K562 (cell line): Measurements from ENCODE around the gene TTLL12. TPM values are rescaled to one million over a fixed set of nuclear protein-coding genes. Genes with fewer than 3 reads are reported as not detected.

Experiments
- ATAC-seq: fragments of 200-7000 bp; cut with Tn5 transposase; 3 replicates; pipeline ENCODE4 v1.9.1; 2020; ENCODE audit warnings: moderate library complexity
- BruUV-seq: library from RNA; stranded (reverse); fragments of 400-500 nt; replicated peaks from 2 replicates; lab custom pipeline; 2021; lab: Mats Ljungman, UMichigan
- CTCF ChIA-PET: fragments of 300-600 bp; formaldehyde crosslinking; extraction: SDS; loops from one replicate; lab custom pipeline; 2021; ENCODE audit warnings: low intra/inter-chr PET ratio; lab: Yijun Ruan, JAX
- POLR2A ChIA-PET: fragments of 300-600, 350-650 bp; sonication (Branson Sonifier 250); formaldehyde crosslinking; extraction: SDS; loops from one replicate; lab custom pipeline; 2021; ENCODE audit warnings: antibody characterized with exemption, inconsistent platforms; lab: Yijun Ruan, JAX
- DNase-seq, 4 experiments: peaks; one replicate each; pipeline versions ENCODE4 v3.0.0 to v3.0.0-alpha.2; 2011 to 2018; ENCODE audit warnings: low spot score in 3 of 4, mixed read lengths in 3 of 4; ENCODE audit errors: extremely low read depth in 1 of 4
- FAIRE-seq: peaks from 2 replicates; lab custom pipeline; 2011; peaks lifted over from hg19 to GRCh38; lab: Jason Lieb, UNC
- H2AFZ ChIP-seq: 2 replicates; pipeline ENCODE4 v1.6.0; 2011; ENCODE audit warnings: low read depth, low read length, control low read depth, inconsistent platforms
- H3K27ac ChIP-seq: fragments of 200-600 bp; 3 replicates; pipeline ENCODE4 v1.8.0; 2011; ENCODE audit warnings: low read depth, mild to moderate bottlenecking, control low read depth, inconsistent platforms, low read length, moderate library complexity, mixed read lengths; ENCODE audit errors: extremely low read depth
- H3K27me3 ChIP-seq, 2 experiments: fragments of 300-600 bp in 1 of 2; 2 replicates in 1 of 2; 3 replicates in 1 of 2; pipeline versions ENCODE4 v1.6.0 to v1.8.0; 2011; ENCODE audit warnings: inconsistent platforms in 2 of 2, low read length in 2 of 2, mild to moderate bottlenecking in 1 of 2, mixed read lengths in 1 of 2, moderate library complexity in 1 of 2; ENCODE audit not compliant: control insufficient read depth in 2 of 2, insufficient read depth in 2 of 2
- H3K36me3 ChIP-seq: fragments of 300-600 bp; 3 replicates; pipeline ENCODE4 v1.8.0; 2011; ENCODE audit warnings: mild to moderate bottlenecking, low read length, inconsistent platforms; ENCODE audit not compliant: control insufficient read depth, insufficient read depth
- H3K4me1 ChIP-seq, 2 experiments: fragments of 200-600 bp in 1 of 2; replicated peaks in 1 of 2; 2 replicates in 1 of 2; 3 replicates in 1 of 2; pipeline versions ENCODE4 v1.5.1 to v1.8.0; 2011; ENCODE audit warnings: inconsistent platforms in 2 of 2, low read length in 2 of 2, mild to moderate bottlenecking in 1 of 2, mixed read lengths in 1 of 2, moderate library complexity in 1 of 2; ENCODE audit not compliant: control insufficient read depth in 2 of 2, insufficient read depth in 2 of 2
- H3K4me2 ChIP-seq: 2 replicates; pipeline ENCODE4 v1.6.1; 2011; ENCODE audit warnings: low read length, control low read depth, inconsistent platforms, mixed read lengths; ENCODE audit not compliant: insufficient read depth
- H3K4me3 ChIP-seq: fragments of 200-600 bp; sonication (generic), shearing (Covaris generic); 2 replicates; pipeline ENCODE4 v1.5.1; 2016; ENCODE audit warnings: control low read depth, inconsistent platforms
- H3K79me2 ChIP-seq: fragments of 200-600 bp; 3 replicates; pipeline ENCODE4 v1.8.0; 2011; ENCODE audit warnings: low read length, inconsistent platforms; ENCODE audit not compliant: control insufficient read depth, insufficient read depth
- H3K9ac ChIP-seq, 2 experiments: 2 replicates each; pipeline versions ENCODE4 v1.6.0 to v1.6.1; 2011; ENCODE audit warnings: low read depth in 2 of 2, low read length in 2 of 2, control low read depth in 1 of 2, inconsistent platforms in 1 of 2, mild to moderate bottlenecking in 1 of 2, mixed read lengths in 1 of 2; ENCODE audit not compliant: insufficient read depth in 1 of 2
- H3K9me1 ChIP-seq: one replicate; pipeline ENCODE4 v1.6.0; 2011; ENCODE audit warnings: inconsistent platforms, mild to moderate bottlenecking, low read length, moderate library complexity; ENCODE audit not compliant: control insufficient read depth, insufficient read depth
- H3K9me3 ChIP-seq: replicated peaks from 2 replicates; pipeline ENCODE4 v1.5.1; 2011; ENCODE audit warnings: low read depth, low read length, inconsistent platforms; ENCODE audit not compliant: control insufficient read depth, insufficient read depth
- H4K20me1 ChIP-seq: replicated peaks from 2 replicates; pipeline ENCODE4 v1.6.1; 2011; ENCODE audit warnings: low read length, inconsistent platforms, mixed read lengths; ENCODE audit not compliant: control insufficient read depth, insufficient read depth
- ARNT ChIP-seq, 2 experiments: fragments of 450-650 bp; IDR thresholded peaks; 2 replicates each; pipeline ENCODE4 v1.6.1; 2016; ENCODE audit warnings: mild to moderate bottlenecking in 1 of 2
- FOS ChIP-seq: IDR thresholded peaks from 3 replicates; pipeline ENCODE4 v1.6.1; 2011; ENCODE audit not compliant: insufficient read length; ENCODE audit errors: extremely low read depth
- FOXM1 ChIP-seq, 2 experiments: fragments of 450-650 bp in 1 of 2; sonication (generic) in 1 of 2; formaldehyde crosslinking in 1 of 2; IDR thresholded peaks; 2 replicates each; pipeline versions ENCODE4 v1.6.1 to v1.9.0; 2017 to 2022; ENCODE audit warnings: low read depth in 2 of 2, mild to moderate bottlenecking in 2 of 2, missing genetic modification reagents in 1 of 2, moderate library complexity in 1 of 2
- POLR2G ChIP-seq: fragments of 200-400 bp; formaldehyde crosslinking; IDR thresholded peaks from 2 replicates; pipeline ENCODE4 v1.6.1; 2017; ENCODE audit warnings: low read depth, mild to moderate bottlenecking, antibody characterized with exemption, low read length, moderate library complexity
- RBM15 ChIP-seq: fragments of 200-400 bp; formaldehyde crosslinking; IDR thresholded peaks from 2 replicates; pipeline ENCODE4 v1.6.1; 2018; ENCODE audit warnings: mild to moderate bottlenecking, low read length, moderate library complexity; ENCODE audit not compliant: insufficient read depth
- ZBTB17 ChIP-seq: fragments of 450-650 bp; formaldehyde crosslinking; IDR thresholded peaks from 2 replicates; pipeline ENCODE4 v1.4.0; 2020; ENCODE audit warnings: mild to moderate bottlenecking
- ZNF184 ChIP-seq: sonication (generic); formaldehyde crosslinking; IDR thresholded peaks from 2 replicates; pipeline ENCODE4 v1.5.0; 2020; ENCODE audit warnings: missing genetic modification reagents
- ZNF551 ChIP-seq: fragments of 250-450 bp; sonication (Bioruptor Pico); IDR thresholded peaks from 2 replicates; pipeline ENCODE4 v1.5.0; 2021; ENCODE audit warnings: mild to moderate bottlenecking, moderate library complexity
- WGBS: fragments of 100-300 bp; shearing (Covaris generic); methylation state at CpG from one replicate; pipeline ENCODE4 v1.1.6; 2016; ENCODE audit warnings: low coverage, mixed read lengths; ENCODE audit not compliant: insufficient coverage; ENCODE audit errors: missing lambda C conversion rate; 5-methylcytosine and 5-hydroxymethylcytosine counted together
- in situ Hi-C: fragments of 300-500 bp; cut with MboI; formaldehyde crosslinking; loops from 4 replicates; pipeline ENCODE4 v1.15.0; 2018; ENCODE audit warnings: inconsistent platforms, mixed read lengths
- intact Hi-C: fragments of 100-400 bp; cut with micrococcal nuclease; formaldehyde crosslinking; loops from 2 replicates; pipeline ENCODE4 v1.14.2; 2022
- polyA plus RNA-seq, 8 experiments: library from polyadenylated mRNA; depleted of rRNA in 4 of 8; stranded (reverse) in 5 of 8; unstranded in 3 of 8; fragments of >200 nt; fragmentation: Nextera tagmentation in 2 of 8; fragmentation: Illumina TruSeq in 1 of 8; extraction: Ambion mirVana in 2 of 8; extraction: Trizol in 1 of 8; gene quantifications; 2 replicates each; pipeline versions ENCODE4 v1.2.1 to v1.2.3, GENCODE V29; 2011 to 2014; ENCODE audit warnings: inconsistent platforms in 1 of 8, missing spikeins in 1 of 8
- total RNA-seq, 7 experiments: library from RNA; depleted of rRNA in 6 of 7; stranded (reverse); fragments of >200 nt in 6 of 7; fragmentation: Illumina TruSeq in 2 of 7; extraction: Trizol in 2 of 7; gene quantifications; 2 replicates each; pipeline versions ENCODE4 v1.2.1 to v1.2.3, GENCODE V29; 2011 to 2021; ENCODE audit warnings: low replicate concordance in 1 of 7
- TF ChIP-seq, protein P1 (sequence below): fragments of 250-450 bp; sonication (Bioruptor Pico); IDR thresholded peaks from 2 replicates; pipeline ENCODE4 v1.8.0; 2021; ENCODE audit warnings: mild to moderate bottlenecking, moderate library complexity
- TF ChIP-seq, protein P2 (sequence below): fragments of 250-450 bp; sonication (Bioruptor Pico); IDR thresholded peaks from 2 replicates; pipeline ENCODE4 v1.8.0; 2022; ENCODE audit warnings: moderate library complexity, mild to moderate bottlenecking, inconsistent platforms
- TF ChIP-seq, protein P3 (sequence below): fragments of 250-450 bp; sonication (Bioruptor Pico); IDR thresholded peaks from 2 replicates; pipeline ENCODE4 v1.8.0; 2022; ENCODE audit warnings: inconsistent platforms

The TTLL12 gene
- total and polyA plus RNA-seq, 9 of the 15 experiments (the other 6 are each of a cell fraction or from before 2014, with no cell fraction given) = 1.3 to 128 (median 43.0) TPM

- TF ChIP-seq, protein P1, sequence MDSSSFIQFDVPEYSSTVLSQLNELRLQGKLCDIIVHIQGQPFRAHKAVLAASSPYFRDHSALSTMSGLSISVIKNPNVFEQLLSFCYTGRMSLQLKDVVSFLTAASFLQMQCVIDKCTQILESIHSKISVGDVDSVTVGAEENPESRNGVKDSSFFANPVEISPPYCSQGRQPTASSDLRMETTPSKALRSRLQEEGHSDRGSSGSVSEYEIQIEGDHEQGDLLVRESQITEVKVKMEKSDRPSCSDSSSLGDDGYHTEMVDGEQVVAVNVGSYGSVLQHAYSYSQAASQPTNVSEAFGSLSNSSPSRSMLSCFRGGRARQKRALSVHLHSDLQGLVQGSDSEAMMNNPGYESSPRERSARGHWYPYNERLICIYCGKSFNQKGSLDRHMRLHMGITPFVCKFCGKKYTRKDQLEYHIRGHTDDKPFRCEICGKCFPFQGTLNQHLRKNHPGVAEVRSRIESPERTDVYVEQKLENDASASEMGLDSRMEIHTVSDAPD = no peak
- TF ChIP-seq, protein P2, sequence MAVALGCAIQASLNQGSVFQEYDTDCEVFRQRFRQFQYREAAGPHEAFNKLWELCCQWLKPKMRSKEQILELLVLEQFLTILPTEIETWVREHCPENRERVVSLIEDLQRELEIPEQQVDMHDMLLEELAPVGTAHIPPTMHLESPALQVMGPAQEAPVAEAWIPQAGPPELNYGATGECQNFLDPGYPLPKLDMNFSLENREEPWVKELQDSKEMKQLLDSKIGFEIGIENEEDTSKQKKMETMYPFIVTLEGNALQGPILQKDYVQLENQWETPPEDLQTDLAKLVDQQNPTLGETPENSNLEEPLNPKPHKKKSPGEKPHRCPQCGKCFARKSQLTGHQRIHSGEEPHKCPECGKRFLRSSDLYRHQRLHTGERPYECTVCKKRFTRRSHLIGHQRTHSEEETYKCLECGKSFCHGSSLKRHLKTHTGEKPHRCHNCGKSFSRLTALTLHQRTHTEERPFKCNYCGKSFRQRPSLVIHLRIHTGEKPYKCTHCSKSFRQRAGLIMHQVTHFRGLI (CRISPR knock-in tag) = no peak
- TF ChIP-seq FOS (no peak), ARNT (IDR thresholded peaks at IDR 0.05) (no peak), FOXM1 (IDR thresholded peaks at IDR 0.05; ENCODE audit: low read depth) (no peak), FOXM1 (CRISPR knock-in tag; IDR thresholded peaks at IDR 0.05; ENCODE audit: low read depth) (no peak), POLR2G (no peak), ZBTB17 (CRISPR knock-in tag) (no peak), ZNF551 (CRISPR knock-in tag) (no peak), RBM15 (no peak), ZNF184 (no peak)
- TF ChIP-seq, protein P3, sequence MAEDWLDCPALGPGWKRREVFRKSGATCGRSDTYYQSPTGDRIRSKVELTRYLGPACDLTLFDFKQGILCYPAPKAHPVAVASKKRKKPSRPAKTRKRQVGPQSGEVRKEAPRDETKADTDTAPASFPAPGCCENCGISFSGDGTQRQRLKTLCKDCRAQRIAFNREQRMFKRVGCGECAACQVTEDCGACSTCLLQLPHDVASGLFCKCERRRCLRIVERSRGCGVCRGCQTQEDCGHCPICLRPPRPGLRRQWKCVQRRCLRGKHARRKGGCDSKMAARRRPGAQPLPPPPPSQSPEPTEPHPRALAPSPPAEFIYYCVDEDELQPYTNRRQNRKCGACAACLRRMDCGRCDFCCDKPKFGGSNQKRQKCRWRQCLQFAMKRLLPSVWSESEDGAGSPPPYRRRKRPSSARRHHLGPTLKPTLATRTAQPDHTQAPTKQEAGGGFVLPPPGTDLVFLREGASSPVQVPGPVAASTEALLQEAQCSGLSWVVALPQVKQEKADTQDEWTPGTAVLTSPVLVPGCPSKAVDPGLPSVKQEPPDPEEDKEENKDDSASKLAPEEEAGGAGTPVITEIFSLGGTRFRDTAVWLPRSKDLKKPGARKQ (CRISPR knock-in tag) = no peak
- WGBS = 74% methylated on average over 5 of the region's 5 CpGs
- no peaks in the 10 kb centered on the region for H3K27me3 ChIP-seq
- in situ Hi-C loops = no loop called here
- H3K79me2 ChIP-seq = peaks cover 28% of the 10 kb centered on the region
- no peak for FAIRE-seq
- H3K4me1 ChIP-seq = peaks cover 10 to 15% of the 10 kb centered on the region in 2 experiments; a peak in 4 of 5 replicates
- H2AFZ ChIP-seq = peak overlapping the region; percentile 55; the same call in 1 of the 2 replicates
- peak overlapping the region in 1 of 2 experiments; percentile 20; a peak in 1 of 4 replicates for H3K9ac ChIP-seq
- no peaks in the 10 kb centered on the region for H3K9me1 ChIP-seq
- peak in 1 of 4 experiments; percentile 8 for DNase-seq
- H3K27ac ChIP-seq = no peak overlapping the region
- no peak overlapping the region for H3K4me2 ChIP-seq
- intact Hi-C loops = loop anchor here (5.0 kb wide), 1 partner anchor 38 kb away; no protein-coding TSS in a partner anchor
- no peaks in the 10 kb centered on the region for H4K20me1 ChIP-seq
- peaks cover 9% of the 10 kb centered on the region; the same call in 2 of the 3 replicates for H3K36me3 ChIP-seq
- ChIA-PET POLR2A (no interaction called here), CTCF (no interaction called here)
- BruUV-seq = no TSS peak
- no peaks in the 10 kb centered on the region for H3K9me3 ChIP-seq
- ATAC-seq = no peak
- H3K4me3 ChIP-seq = no peak overlapping the region
These were observed 2.1 kb upstream of the TTLL12 start for GRCh38 chr22:43188829-43189545.
